Left renal pelvis (tissue), 4 donors: ENCODE data around the gene EFCAB6. TPM values are rescaled to one million over a fixed set of nuclear protein-coding genes. Genes with fewer than 3 reads are reported as not detected.

Source experiments
- DNase-seq, 4 donors: peaks; one replicate each; pipeline ENCODE4 v3.0.0-alpha.2; 2013; ENCODE audit warnings: low read depth in 4 of 4, low spot score in 3 of 4
- polyA plus RNA-seq, 4 donors: library from polyadenylated mRNA; unstranded; fragments of 120-200 nt; gene quantifications; one replicate each; pipeline ENCODE4 v1.2.1, GENCODE V29; 2013; ENCODE audit not compliant: insufficient read length in 4 of 4

The EFCAB6 gene
- polyA plus RNA-seq, 4 donors: 1.4 to 5.7 (median 4.8) TPM

- no peak for DNase-seq
Observed at GRCh38 chr22:43620197-43620596, 191.9 kb downstream of the EFCAB6 start.

GRCh38 chr22:43618517-43618916 lies 193.6 kb downstream of the EFCAB6 start:
- no peak for DNase-seq

GRCh38 chr22:43616645-43617044 lies 195.5 kb downstream of the EFCAB6 start:
- DNase-seq: no peak

GRCh38 chr22:43600265-43600664 lies 211.8 kb downstream of the EFCAB6 start:
- no peak for DNase-seq

GRCh38 chr22:43592476-43592875 lies 219.6 kb downstream of the EFCAB6 start:
- DNase-seq: no peak

GRCh38 chr22:43591380-43591779 lies 220.7 kb downstream of the EFCAB6 start:
- DNase-seq: no peak

DNA sequence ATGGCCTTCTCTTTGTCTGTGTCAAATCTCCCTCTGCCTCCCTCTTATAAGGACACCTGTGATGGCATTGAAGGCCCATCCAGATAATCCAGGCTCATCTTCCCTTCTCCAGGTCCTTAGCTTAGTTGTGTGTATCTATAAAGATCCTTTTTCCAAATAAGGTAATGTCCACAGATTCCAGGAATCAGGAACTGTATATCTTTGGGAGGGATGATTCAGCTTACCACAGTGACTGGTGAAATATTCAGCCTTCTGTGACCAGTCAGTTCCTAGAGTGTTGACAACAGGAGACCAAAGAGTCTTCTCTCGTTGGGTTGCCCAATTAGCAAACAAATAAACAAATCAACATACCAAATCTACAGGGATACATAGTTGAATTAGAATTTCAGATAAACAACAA lies 224.5 kb downstream of the EFCAB6 start:
- DNase-seq: no peak

DNA sequence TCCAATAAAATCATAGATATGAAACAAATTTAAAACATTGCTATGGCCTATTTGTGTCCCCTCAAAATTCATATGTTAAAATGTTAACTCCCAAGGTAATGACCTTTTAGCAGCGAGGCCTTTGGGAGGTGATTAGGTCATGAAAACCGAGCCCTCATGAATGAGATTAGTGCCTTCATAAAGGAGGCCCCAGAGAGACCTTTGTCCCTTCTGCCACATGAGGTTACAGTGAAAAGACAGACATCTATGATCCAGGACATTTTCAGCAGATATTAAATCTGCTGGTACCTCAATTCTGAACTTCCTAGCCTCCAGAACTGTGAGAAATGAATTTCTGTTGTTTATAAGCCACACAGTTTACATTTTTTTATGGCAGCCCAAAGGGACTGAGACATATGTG lies 228.6 kb downstream of the EFCAB6 start:
- DNase-seq: no peak

- no peak for DNase-seq
Observed at GRCh38 chr22:43582394-43582793, 229.7 kb downstream of the EFCAB6 start.

DNA sequence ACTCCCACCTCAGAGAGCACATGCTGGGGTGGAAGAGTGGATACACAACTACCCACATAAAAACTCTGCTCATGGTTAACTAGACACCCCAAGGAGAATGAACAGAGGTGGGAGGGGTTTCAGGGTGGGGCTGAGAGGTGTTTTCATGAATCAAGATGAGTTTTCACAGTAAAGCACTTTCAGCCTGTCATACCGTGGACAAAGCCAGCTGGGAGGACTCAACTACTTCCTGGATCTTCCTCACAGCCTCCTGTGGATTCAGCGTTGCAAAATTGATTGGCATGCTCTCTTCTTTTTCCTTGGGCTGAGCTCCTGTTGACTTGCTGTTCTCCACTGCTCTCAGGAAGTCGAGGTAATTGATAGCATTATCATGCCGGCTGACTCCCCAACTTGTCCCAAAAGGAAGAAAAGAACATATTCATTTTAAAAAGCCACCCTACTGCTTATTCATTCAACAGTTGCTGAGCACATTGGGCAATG lies 231.8 kb downstream of the EFCAB6 start:
- DNase-seq: no peak

- DNase-seq: no peak
Observed at GRCh38 chr22:43574738-43575137, 237.4 kb downstream of the EFCAB6 start.

DNA sequence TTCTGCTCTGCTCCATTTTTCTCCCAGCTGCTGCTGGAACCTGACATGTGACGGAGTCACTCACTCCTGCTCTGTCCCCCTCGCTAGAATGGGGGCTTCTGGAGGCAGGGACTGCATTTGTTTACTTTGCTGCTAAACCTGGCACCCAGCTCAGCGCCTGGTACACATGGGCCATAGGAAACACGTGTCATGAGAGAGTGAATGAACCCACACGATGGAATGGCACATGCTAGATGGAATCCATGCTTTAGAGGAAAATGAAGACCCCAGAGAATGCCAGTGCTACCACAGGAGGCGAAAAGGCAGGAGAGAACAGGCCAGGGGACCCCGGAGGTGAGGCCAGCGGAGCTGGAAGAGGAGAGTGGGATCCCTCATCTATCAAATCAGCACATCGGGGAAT lies 239.4 kb downstream of the EFCAB6 start:
- no peak for DNase-seq

DNA sequence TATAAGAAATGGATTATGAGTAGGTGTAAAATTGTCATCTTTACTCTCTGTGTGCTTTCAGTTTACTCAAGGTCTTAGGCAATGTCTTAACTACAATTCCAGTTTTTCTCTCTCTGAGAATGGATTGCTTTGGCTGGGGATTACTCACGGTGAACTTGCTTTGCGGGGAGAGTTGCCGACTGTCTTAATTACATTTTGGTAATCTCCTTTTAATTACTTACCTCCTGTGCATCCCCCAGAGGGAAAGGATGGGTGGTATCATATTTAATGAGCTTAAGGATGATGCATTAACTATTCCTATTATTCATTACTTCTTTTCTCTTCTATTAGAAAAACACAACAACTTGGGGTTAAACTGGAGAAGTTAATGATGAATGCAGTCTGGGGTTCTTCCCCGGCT lies 240.9 kb downstream of the EFCAB6 start:
- DNase-seq: no peak

DNA sequence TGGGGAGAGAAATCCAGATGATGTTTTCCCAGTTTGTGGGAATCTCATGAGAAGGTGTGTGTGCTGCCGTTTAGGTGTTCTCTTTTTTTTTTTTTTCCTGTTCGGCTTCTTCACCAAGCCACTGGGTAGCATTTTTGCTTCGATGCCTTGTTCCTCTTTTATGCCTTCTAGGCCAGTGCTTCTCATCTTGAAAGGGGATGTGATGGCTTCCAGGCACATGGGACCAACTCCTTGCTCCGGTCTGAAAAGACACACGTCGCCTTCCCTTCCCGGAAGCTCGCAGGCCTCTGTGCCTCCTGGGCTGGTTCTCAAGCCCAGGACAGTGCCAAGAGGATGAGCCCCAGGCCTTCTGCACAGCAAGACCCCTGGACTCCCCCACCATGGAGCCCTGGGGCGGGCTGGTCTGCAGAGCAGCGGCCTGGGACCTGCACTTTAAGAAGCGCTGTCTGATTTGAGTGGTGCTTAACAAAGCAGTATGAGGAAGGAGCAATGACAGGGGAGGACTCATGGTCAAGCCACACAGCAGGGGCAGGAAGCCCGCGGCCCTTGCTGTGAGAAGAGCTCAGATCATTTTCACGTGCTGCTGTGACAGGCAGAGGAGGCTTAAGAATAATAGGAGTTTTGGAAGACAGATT lies 241.5 kb downstream of the EFCAB6 start:
- DNase-seq: no peak

- no peak for DNase-seq
Observed at GRCh38 chr22:43569111-43569510, 243.0 kb downstream of the EFCAB6 start.

- DNase-seq: no peak
Observed at GRCh38 chr22:43567691-43568324, 244.3 kb downstream of the EFCAB6 start.

- no peak for DNase-seq
Observed at GRCh38 chr22:43566561-43567332, 245.4 kb downstream of the EFCAB6 start.

GRCh38 chr22:43566021-43566420 lies 246.1 kb downstream of the EFCAB6 start:
- DNase-seq: no peak

GRCh38 chr22:43564859-43565258 lies 247.2 kb downstream of the EFCAB6 start:
- no peak for DNase-seq

GRCh38 chr22:43563571-43563970 lies 248.5 kb downstream of the EFCAB6 start:
- no peak for DNase-seq

DNA sequence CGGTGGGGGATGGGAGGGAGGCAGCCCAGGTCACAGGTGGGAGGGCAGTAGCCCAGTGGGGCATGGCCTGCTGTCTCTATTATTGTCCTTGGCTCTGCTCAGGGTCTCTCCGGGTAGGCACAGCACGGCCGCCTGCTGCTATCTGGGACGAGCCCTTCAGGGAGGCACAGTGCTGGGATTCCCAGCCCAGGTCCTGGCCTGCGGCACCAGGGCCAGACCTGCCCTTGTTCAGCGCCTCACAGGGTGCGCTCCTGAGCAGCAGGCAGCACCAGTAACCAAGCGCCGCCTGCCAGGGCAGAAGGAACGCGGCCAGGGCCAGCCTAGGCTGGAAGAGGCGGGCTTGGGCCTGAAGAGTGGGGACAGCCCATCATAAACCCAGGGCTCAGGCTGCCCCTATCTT lies 249.3 kb downstream of the EFCAB6 start:
- no peak for DNase-seq
